ENCODE measurements around the gene DEDD.
"Not testable (repeated sequence)": the region's sequence is repeated elsewhere in the genome, so short reads cannot be mapped to it uniquely, and the experiment has no call there.

The DEDD gene

DNA sequence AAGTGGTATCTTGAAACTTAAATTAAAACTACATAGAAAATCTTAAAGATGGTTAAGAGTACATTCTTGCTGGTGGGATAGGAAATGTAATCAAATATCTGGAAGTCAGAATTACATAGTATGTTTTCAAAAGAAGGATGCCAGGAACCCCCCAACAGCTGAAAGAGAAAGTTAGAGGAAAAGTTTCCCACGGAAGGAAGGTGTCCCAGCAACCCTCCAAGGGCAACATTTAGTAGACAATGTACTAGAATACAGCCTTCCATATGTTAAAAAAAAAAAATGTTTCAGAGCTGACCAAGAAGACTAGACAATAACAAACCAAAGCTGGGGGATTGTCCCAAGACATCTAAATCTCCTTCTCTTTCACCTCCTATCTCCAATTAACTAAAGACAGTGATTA lies 2.2 kb downstream of the DEDD start:
- Histone ChIP-seq H3K9me3 (ENCODE audit: low read length) (no peaks in the 10 kb centered on the region), H3K4me1 (ENCODE audit: insufficient read depth, low read length) (peaks cover 23% of the 10 kb centered on the region), H3K36me3 (ENCODE audit: insufficient read depth, low read length) (peaks cover 34% of the 10 kb centered on the region), H3K4me3 (ENCODE audit: low read length) (no peak overlapping the region), H3K27me3 (ENCODE audit: insufficient read depth, low read length) (no peaks in the 10 kb centered on the region), H2AFZ (ENCODE audit: low read depth, low read length) (no peak overlapping the region)

DNA sequence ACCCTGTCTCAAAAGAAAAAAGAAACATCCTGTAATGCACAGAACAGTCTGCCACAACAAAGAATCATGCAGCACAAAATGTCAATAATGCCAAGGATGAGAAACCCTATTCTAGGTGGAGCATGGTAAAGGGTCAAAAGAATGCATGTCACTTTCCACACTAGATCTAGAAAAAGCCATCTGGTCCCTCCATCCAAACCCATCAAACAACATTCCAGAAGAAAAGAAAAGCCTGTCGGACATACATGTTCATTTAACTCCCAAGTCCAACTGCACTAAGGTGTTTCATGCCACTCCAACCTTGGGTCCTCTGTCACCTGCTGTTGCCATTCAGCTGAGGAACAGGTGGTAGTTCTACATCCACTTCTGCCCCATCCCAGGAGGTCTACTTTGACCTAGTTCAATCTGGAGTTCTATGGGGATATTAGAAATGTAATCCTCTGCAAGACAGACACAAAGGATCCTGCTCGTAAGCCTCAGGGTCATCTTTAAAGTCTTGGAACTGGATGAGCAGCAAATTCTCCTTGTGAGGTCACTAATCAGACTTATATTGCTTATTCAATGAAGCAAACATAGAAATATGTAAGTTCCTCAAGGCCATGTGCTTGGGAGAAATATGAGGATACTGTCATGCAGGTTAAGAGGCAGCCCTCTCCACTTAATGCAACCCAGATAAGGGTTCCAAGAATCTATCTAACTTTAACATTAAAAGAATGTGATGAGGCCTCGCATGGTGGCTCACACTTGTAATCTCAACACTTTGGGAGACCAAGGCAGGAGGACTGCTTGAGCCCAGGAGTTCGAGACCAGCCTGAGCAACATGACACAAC lies 3.7 kb downstream of the DEDD start:
- peaks cover 48% of the 10 kb centered on the region for H3K36me3 ChIP-seq (ENCODE audit: insufficient read depth, low read length)
- H3K27me3 ChIP-seq (ENCODE audit: insufficient read depth, low read length): no peaks in the 10 kb centered on the region
- H2AFZ ChIP-seq (ENCODE audit: low read depth, low read length): no peak overlapping the region
- peaks cover 23% of the 10 kb centered on the region for H3K4me1 ChIP-seq (ENCODE audit: insufficient read depth, low read length)
- no peak overlapping the region for H3K4me3 ChIP-seq (ENCODE audit: low read length)
- H3K9me3 ChIP-seq (ENCODE audit: low read length): no peaks in the 10 kb centered on the region

DNA sequence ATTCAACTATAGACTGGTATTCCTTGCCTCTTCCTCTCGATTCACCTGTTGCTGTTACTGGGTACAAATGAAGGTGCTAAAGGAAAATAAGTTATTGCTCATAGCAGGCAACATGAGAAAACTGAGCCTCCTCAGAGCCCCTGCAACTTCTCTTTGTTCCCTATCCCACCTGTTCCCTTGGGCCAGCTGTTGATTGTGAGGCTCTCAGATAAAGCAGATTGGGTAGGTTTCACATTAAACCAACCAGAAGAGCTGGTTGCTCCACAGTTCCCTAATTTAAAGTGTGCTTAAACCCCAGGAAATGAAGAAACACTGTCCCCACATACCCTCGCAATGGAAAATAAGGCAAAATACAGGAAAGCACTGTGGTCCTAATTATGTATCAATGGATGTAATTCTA lies 4.8 kb downstream of the DEDD start:
- Histone ChIP-seq H3K27me3 (ENCODE audit: insufficient read depth, low read length) (no peaks in the 10 kb centered on the region), H3K36me3 (ENCODE audit: insufficient read depth, low read length) (peaks cover 57% of the 10 kb centered on the region)

DNA sequence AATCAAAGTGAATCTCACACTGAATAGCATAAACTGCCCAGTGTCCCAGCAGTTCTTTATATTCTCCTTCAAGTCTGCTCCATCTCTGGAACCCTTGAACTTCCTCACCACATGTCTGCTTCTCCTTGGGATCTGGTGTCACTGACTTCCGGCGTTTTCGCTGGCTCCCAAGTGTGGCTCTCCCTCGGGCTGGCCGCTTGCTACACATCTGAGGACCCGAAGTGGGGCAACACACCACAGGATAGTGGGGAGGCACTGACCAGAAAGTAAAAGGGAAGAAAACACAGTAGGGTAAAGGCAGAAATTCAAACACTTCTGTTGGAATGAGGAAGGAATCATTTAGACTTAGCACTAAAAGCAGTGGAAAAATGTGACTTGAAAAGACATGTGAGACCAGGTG lies 9.5 kb downstream of the DEDD start:
- no peak overlapping the region for H3K4me3 ChIP-seq (ENCODE audit: low read length)
- no peaks in the 10 kb centered on the region for H3K27me3 ChIP-seq (ENCODE audit: insufficient read depth, low read length)
- H3K4me1 ChIP-seq (ENCODE audit: insufficient read depth, low read length): peaks cover 15% of the 10 kb centered on the region
- H3K9me3 ChIP-seq (ENCODE audit: low read length): no peaks in the 10 kb centered on the region
- peaks cover 67% of the 10 kb centered on the region for H3K36me3 ChIP-seq (ENCODE audit: insufficient read depth, low read length)
- H2AFZ ChIP-seq (ENCODE audit: low read depth, low read length): no peak overlapping the region

More for the DNA sequence above, 4.8 kb downstream of the DEDD start:
- Histone ChIP-seq H3K4me3 (ENCODE audit: low read length) (no peak overlapping the region), H2AFZ (ENCODE audit: low read depth, low read length) (no peak overlapping the region), H3K4me1 (ENCODE audit: insufficient read depth, low read length) (peaks cover 20% of the 10 kb centered on the region), H3K9me3 (ENCODE audit: low read length) (no peaks in the 10 kb centered on the region)

DNA sequence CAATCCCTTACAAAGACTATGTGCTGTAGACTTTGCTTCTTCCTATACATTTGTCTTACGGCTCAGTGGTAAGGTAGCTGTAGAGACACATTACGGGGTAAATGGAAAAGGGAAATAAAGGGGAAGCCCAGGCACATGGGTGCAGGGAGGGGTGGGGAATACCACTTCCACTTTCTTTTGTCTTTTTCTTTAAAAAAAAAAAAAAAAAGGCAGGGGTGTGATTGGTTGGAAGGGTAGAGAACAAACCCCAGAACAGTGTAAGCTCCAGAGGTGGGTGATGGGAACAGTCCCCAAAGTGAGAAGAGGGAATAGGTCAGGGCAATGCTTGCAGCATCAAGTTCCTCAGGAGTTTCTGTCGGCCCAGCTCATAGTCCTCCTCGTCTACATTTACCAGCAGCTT lies 10.6 kb downstream of the DEDD start:
- peaks cover 19% of the 10 kb centered on the region for H3K4me1 ChIP-seq (ENCODE audit: insufficient read depth, low read length)
- peaks cover 62% of the 10 kb centered on the region for H3K36me3 ChIP-seq (ENCODE audit: insufficient read depth, low read length)
- no peak overlapping the region for H2AFZ ChIP-seq (ENCODE audit: low read depth, low read length)
- no peaks in the 10 kb centered on the region for H3K9me3 ChIP-seq (ENCODE audit: low read length)
- H3K4me3 ChIP-seq (ENCODE audit: low read length): no peak overlapping the region
- no peaks in the 10 kb centered on the region for H3K27me3 ChIP-seq (ENCODE audit: insufficient read depth, low read length)

DNA sequence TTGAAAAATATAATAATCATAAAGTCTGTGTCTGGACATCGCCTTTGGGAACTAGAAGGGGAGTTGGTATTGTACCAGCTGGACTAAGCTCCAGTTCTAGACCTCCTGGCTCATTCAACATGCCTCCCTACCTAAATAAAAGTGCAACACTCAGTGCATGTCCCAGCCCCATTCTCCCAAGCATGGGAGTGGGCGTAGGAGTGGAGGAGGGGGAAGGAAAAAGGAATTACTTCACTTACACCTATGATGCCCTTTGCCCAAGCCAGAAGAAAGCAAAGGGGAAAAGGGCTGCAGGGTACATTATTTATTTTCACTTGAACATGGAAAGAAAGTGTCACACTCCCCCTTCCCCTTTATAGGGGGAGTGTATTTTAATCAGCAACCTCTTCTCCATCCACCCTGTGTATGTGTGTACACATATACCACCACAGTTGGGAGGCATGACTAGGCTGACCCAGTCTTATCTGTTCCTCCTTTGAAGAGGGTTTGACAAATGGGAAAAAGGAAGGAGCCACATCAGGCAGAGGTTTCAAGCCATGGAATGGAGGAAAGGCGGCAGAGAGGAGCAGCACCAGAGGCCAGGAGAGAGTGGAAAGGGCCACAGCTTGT lies 11.3 kb downstream of the DEDD start:
- H3K4me3 ChIP-seq (ENCODE audit: low read length): no peak overlapping the region
- peaks cover 24% of the 10 kb centered on the region for H3K4me1 ChIP-seq (ENCODE audit: insufficient read depth, low read length)
- H3K36me3 ChIP-seq (ENCODE audit: insufficient read depth, low read length): peaks cover 58% of the 10 kb centered on the region
- no peak overlapping the region for H2AFZ ChIP-seq (ENCODE audit: low read depth, low read length)
- no peaks in the 10 kb centered on the region for H3K9me3 ChIP-seq (ENCODE audit: low read length)
- no peaks in the 10 kb centered on the region for H3K27me3 ChIP-seq (ENCODE audit: insufficient read depth, low read length)

DNA sequence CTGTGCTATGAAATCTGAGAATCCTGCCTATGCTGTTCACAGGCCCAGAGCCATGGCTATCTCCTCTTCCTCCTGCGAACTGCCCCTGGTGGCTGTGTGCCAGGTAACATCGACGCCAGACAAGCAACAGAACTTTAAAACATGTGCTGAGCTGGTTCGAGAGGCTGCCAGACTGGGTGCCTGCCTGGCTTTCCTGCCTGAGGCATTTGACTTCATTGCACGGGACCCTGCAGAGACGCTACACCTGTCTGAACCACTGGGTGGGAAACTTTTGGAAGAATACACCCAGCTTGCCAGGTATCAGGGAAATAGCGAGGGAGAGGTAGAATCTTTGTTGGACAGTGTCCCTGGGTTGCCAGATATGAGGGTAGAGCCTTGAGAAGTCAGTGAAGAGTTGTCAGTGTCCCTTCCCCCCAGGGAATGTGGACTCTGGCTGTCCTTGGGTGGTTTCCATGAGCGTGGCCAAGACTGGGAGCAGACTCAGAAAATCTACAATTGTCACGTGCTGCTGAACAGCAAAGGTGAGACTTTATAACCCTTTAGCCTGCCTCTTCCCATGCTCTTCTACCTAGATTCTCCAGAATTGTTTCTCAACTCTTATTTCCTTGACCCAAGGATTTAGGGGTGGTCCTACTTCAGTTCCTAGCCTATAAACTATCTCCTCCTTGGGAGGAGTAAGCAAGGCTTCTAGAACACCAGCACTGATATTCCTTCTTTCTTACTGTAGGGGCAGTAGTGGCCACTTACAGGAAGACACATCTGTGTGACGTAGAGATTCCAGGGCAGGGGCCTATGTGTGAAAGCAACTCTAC lies 13.2 kb downstream of the DEDD start:
- peak overlapping the region; percentile 70 for H3K4me3 ChIP-seq (ENCODE audit: low read length)
- no peaks in the 10 kb centered on the region for H3K27me3 ChIP-seq (ENCODE audit: insufficient read depth, low read length)
- H3K36me3 ChIP-seq (ENCODE audit: insufficient read depth, low read length): peaks cover 49% of the 10 kb centered on the region

DNA sequence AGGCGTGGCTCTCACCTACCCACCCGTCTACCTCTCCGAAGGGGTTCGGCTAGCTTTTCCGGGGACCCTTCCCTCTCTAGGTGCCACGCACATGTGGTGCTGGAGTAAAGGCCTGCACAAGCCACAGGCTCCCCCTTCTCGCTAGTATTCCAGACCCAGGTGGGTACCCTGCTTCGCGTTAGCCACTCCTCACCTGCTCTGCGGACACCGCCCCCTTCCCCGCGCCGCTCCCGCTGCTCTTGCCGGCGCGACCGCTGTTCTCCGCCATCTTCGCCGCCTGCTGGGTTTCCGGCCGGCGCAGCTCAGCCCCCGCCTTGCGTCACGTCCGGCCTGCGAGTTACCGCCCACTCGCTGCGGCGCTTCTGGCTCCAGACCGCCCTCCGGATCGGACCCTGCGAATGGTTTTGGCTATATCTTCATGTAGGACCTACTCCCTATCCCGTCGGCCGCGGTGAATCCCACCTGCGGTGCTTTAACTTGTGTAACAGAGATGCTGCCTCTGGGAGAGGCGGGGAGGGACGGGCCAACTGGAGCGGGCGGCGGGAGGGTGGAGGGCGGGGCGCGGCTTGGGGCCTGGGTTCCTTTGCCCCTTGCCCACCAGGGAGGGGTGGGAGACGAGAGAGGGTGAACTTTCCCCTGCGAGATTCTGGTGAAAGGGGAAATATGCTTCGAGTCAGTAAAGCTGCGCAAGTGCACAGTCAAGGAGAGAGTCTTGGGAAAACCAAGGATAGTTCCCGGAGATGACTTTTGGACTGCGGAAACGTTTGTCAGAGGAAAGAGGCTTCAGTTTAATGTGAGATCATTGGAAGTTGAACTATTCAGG lies 14.5 kb downstream of the DEDD start, which contains the start of the genes NIT1 and PFDN2:
TSS of gene NIT1 (plus strand) at position 347 of the 823 bp plus-strand sequence. CDS start at position 419, 72 bp downstream.
TSS of gene PFDN2 (minus strand) at position 279 of the 823 bp plus-strand sequence. CDS start at position 268, 11 bp downstream.
- peak within 1 kb of the TSS; percentile 70 for H3K4me3 ChIP-seq (ENCODE audit: low read length)
- H2AFZ ChIP-seq (ENCODE audit: low read depth, low read length): peak within 1 kb of the TSS; percentile 75
- peaks cover 39% of the 10 kb centered on the region for H3K36me3 ChIP-seq (ENCODE audit: insufficient read depth, low read length)
- no peaks in the 10 kb centered on the region for H3K27me3 ChIP-seq (ENCODE audit: insufficient read depth, low read length)
- no peaks in the 10 kb centered on the region for H3K9me3 ChIP-seq (ENCODE audit: low read length)
- H3K4me1 ChIP-seq (ENCODE audit: insufficient read depth, low read length): peaks cover 24% of the 10 kb centered on the region

More for the DNA sequence above, 13.2 kb downstream of the DEDD start:
- no peaks in the 10 kb centered on the region for H3K9me3 ChIP-seq (ENCODE audit: low read length)
- H3K4me1 ChIP-seq (ENCODE audit: insufficient read depth, low read length): peaks cover 24% of the 10 kb centered on the region
- no peak overlapping the region for H2AFZ ChIP-seq (ENCODE audit: low read depth, low read length)

DNA sequence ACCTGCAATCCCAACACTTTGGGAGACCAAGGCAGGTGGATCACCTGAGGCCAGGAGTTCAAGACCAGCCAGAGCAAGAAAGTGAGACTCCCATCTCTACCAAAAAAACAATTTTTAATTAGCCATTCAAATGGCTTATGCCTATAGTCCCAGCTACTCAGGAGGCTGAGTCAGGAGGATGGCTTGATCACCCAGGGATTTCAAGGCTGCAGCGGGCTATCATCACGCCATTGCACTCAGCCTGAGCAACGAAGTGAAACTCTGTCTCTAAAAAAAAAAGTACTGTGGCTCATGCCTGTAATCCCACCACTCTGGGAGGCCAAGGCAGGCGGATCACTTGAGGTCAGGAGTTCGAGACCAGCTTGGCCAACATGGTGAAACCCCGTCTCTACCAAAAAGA lies 16.5 kb downstream of the DEDD start:
- peaks cover 18% of the 10 kb centered on the region for H3K36me3 ChIP-seq (ENCODE audit: insufficient read depth, low read length)
- not testable (repeated sequence) for H3K27me3 ChIP-seq (ENCODE audit: insufficient read depth, low read length); H2AFZ ChIP-seq (ENCODE audit: low read depth, low read length); H3K9me3 ChIP-seq (ENCODE audit: low read length); H3K4me3 ChIP-seq (ENCODE audit: low read length)
- peaks cover 24% of the 10 kb centered on the region for H3K4me1 ChIP-seq (ENCODE audit: insufficient read depth, low read length)

DNA sequence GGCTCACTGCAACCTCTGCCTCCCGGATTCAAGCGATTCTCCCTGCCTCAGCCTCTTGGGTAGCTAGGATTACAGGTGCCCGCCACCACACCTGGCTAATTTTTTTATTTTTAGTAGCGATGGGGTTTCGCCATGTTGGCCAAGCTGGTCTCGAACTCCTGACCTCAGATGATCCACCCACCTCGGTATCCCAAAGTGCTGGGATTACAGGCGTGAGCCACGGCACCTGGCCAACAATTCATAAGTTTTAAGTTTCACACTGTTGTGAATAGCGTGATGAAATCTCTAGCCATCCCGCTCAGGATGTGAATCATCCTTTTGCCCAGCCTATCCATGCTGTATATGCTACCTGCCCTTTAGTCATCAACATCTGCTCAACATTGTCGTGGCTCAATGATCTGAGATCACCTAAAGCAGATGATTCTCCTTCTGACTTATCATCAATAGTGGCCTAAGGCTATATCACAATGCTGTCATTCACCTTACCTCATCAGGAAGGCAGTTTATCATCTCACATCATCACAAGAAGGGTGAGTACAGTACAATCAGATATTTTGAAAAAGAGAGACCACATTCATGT lies 17.2 kb downstream of the DEDD start:
- H3K4me1 ChIP-seq (ENCODE audit: insufficient read depth, low read length): peaks cover 24% of the 10 kb centered on the region

DNA sequence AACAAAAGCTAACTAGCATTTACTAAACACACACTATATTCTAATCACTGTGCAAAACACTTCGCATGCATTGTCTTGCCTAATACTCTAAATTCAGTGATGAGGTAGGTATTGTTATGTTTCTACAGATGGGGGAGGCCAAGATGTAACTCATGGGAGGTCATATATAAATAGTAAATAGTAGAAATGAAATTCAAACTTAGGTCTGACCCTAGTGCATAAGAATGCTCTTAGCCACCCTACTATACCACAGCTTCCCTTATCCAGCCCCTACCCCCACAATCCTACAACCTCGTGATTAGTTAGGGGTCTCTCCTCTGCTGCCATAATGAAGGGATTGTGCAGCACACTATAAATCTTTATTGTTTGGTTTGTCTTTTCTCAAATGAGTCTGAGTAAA lies 17.9 kb downstream of the DEDD start:
- no peaks in the 10 kb centered on the region for H3K9me3 ChIP-seq (ENCODE audit: low read length)
- H3K36me3 ChIP-seq (ENCODE audit: insufficient read depth, low read length): peaks cover 10% of the 10 kb centered on the region
- H2AFZ ChIP-seq (ENCODE audit: low read depth, low read length): no peak overlapping the region
- H3K4me1 ChIP-seq (ENCODE audit: insufficient read depth, low read length): peaks cover 22% of the 10 kb centered on the region
- H3K4me3 ChIP-seq (ENCODE audit: low read length): no peak overlapping the region
- H3K27me3 ChIP-seq (ENCODE audit: insufficient read depth, low read length): no peaks in the 10 kb centered on the region

More for the DNA sequence above, 17.2 kb downstream of the DEDD start:
- Histone ChIP-seq H3K4me3 (ENCODE audit: low read length) (no peak overlapping the region), H3K36me3 (ENCODE audit: insufficient read depth, low read length) (peaks cover 13% of the 10 kb centered on the region), H3K27me3 (ENCODE audit: insufficient read depth, low read length) (no peaks in the 10 kb centered on the region), H3K9me3 (ENCODE audit: low read length) (no peaks in the 10 kb centered on the region), H2AFZ (ENCODE audit: low read depth, low read length) (no peak overlapping the region)

DNA sequence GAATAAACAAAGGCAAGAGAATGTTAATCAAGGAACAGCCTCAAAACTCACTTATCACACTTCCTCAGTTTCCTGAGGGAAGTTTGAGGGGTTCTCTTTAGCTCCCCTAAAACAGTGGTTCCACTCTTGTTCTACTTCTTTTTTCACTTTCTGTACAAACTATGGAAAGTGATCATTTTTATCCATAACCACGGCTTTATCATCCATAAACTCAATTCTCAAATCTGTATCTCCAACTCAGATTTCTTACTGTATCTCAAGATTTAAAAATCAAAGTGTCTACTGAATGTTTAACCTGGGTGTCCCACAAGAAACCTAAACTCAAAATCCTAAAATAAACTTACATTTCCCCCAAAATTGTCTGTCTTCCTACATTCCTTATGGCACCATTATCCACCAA lies 18.6 kb downstream of the DEDD start:
- H3K4me1 ChIP-seq (ENCODE audit: insufficient read depth, low read length): peaks cover 15% of the 10 kb centered on the region
- H3K27me3 ChIP-seq (ENCODE audit: insufficient read depth, low read length): no peaks in the 10 kb centered on the region
- no peak overlapping the region for H3K4me3 ChIP-seq (ENCODE audit: low read length)
- H2AFZ ChIP-seq (ENCODE audit: low read depth, low read length): no peak overlapping the region
- H3K36me3 ChIP-seq (ENCODE audit: insufficient read depth, low read length): peaks cover 12% of the 10 kb centered on the region
- no peaks in the 10 kb centered on the region for H3K9me3 ChIP-seq (ENCODE audit: low read length)
